NOMO-1 treated with dmso at 0.1 percent for 144 hours (cell line): Measurements from ENCODE around the gene LSM14A.
"Not testable (repeated sequence)": the region's sequence is repeated elsewhere in the genome, so short reads cannot be mapped to it uniquely, and the experiment has no call there.

Experiments
- DNase-seq: peaks from one replicate; lab custom pipeline; 2025; ENCODE audit not compliant: unreplicated experiment; lab: John Stamatoyannopoulos, UW

LSM14A gene

DNA sequence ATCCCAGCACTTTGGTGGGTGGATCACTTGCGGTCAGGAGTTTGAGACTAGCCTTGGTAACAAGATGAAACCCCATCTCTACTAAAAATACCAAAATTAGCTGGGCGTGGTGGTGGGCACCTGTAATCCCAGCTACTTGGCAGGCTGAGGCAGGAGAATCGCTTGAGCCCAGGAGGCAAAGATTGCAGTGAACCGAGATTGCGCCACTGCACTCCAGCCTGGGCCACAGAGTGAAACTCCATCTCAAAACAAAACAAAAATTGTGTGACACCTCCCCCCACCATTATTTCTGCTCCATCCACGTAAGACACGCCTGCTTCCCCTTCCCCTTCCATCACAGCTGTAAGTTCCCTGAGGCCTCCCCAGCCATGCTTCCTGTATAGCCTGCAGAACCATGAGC, 13.3 kb upstream of the LSM14A start:
- DNase-seq: not testable (repeated sequence)

DNA sequence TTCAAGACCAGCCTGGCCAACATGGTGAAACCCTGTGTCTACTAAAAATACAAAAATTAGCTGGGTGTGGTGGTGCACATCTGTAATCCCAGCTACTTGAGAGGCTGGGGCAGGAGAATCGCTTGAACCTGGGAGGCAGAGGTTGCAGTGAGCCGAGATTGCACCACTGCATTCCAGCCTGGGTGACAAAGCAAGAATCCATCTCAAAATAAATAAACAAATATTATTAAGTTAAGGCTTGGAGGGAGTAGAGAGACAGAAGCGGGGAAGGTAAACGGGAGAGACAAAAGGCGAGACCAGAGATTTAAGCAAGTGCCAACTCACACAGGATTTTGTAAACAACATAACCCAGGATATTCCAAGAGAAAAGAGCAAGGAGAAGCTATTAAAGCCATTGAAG, 12.8 kb upstream of the LSM14A start:
- not testable (repeated sequence) for DNase-seq

DNA sequence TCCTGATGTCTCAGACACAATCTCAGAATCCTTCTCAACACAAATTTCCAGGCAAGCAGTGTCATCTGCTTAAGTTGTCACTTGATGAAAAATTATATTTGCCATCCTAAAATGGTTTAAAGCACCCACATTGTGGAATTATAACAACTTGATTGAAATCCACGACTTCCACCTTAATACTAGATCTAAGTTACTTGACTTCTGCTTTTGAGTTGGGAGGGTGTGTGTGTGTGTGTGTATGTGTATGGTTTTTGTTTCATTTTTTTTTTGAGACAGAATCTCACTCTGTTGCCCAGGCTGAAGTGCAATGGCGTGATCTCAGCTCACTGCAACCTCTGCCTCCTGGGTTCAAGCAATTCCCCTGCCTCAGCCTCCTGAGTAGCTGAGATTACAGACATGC, 10.4 kb upstream of the LSM14A start:
- not testable (repeated sequence) for DNase-seq

DNA sequence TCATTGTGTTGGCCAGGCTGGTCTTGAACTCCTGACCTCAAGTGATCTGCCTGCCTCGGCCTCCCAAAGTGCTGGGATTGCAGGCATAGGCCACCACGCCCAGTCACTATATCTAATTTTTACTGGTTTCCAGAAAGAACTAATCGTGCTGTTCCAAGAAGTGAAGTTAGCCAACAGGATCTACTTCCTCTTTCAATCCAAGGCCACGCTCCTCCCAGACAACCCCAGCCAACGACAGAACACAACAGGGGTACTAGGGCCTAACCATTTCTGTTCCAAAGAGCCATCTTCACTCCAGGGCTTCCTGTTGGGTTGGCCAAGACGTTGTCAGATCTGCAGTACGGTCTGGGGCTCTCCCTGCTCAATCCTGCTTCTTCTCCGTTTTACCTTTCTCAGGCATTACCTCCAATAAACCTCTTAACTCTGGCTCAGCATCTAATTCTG, 7.0 kb upstream of the LSM14A start:
- peak; percentile 18 for DNase-seq

DNA sequence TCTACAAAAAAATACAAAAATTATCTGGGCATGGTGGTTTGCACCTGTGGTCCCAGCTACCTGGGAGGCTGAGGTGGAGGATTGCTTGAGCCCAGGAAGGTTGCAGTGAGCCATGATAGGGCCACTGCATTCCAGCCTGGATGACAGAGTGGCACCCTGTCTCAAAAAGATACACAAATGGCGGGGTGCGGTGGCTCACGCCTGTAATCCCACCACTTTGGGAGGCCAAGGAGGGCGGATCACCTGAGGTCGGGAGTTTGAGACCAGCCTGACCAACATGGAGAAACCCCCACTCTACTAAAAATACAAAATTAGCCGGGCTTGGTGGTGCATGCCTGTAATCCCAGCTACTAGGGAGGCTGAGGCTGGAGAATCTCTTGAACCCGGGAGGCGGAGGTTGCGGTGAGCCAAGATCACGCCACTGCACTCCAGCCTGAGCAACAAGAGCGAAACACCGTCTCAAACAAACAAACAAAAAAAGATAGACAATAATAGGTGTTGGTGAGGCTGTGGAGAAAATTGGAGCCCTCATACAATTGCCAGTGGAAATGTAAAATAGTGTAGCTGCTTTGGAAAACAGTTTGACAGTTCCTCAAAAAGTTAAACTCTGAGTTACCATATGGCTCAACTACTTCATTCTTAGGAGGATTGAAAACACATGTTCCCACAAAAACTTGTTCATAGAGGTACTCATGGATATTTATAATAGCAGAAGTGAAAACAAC, 2.7 kb upstream of the LSM14A start:
- not testable (repeated sequence) for DNase-seq

DNA sequence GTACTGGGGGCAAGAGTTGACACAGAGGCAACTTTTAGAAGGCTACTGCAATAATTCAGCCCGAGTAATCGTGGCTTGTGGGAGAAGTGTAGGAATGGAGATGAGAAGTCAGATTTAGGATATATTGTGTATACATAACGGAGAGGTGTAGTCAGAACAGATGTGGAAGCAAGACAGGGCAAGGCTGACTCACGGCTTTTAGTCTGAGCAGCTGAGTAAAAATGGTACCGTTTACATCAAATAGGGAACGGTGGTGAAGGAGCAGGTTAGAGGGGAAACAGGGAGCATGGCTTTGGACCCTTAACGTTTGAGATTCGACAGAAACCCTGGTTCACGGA, 796 bp upstream of the LSM14A start:
- DNase-seq: no peak

DNA sequence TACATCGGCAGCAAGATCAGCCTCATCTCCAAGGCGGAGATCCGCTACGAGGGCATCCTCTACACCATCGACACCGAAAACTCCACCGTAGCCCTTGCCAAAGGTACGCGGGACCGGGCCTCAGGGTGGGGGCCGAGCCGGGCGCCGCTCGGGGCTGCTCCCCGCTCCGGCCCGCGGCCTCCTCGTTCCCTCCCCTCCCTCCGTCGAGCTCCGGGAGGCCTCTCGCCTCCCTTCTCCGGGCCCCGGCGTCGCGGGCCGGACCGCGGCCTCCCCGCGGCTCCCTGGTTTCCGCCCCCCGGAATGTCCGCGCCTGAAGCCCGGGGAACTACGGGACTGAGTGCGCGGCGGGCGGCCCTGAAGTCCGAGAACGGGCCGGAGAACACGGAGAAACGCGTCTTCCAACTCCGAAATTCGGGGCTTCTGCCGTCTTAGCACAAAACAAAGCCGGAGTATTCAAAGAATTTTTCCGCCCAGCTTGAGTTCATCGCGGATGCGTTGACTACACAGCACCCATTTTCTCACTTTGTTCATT, 423 bp downstream of the LSM14A start:
- no peak for DNase-seq

DNA sequence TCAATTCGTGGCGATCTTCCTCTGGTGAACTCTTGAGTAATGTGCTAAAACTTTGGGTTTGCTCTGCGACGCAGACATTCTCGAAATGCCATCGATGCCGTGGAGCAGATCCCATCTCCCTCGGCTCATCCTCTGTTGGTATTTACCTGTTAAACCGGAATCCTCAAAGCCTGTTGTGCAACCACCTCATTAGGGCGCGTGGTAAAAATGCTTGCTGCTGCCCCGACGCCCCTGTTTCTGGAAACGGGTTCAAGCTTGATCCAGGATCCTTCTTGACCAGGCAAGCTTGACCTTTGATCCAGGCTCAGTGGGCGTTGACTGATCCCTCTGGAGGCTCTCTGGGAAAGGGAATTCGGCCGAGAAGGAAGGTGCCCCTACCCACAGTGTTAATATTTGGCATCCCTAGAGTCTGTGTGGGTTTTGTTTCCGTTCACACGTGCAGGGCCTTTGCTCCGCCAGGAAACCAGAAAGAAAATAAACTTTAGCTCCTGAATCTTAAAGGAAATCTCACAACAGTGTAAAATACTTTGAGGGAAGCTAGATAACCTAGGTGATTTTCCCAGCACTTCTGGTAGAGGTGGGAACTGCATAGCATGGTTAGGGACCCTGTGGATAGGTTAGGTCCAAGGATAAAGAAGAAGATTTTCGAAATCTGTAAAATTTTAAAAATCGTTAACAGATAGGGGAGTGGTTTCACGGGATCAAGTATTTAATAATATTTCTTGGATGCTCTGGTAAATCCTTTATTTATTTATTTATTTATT, 1.1 kb downstream of the LSM14A start:
- DNase-seq: no peak

DNA sequence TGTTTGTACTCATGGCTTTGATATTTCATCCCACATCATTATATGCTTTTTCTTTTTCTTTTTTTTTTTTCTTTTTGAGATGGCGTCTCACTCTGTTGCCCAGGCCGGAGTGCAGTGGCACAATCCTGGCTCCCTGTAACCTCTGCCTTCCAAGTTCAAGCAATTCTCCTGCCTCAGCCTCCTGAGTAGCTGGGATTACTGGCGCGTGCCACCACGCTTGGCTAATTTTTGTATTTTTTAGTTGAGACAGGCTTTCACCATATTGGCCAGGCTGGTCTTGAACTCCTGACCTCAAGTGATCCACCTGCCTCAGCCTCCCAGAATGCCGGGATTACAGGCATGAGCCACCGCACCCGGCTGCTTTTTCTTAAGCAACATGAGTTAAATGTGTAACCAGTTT, 2.9 kb downstream of the LSM14A start:
- DNase-seq: not testable (repeated sequence)

DNA sequence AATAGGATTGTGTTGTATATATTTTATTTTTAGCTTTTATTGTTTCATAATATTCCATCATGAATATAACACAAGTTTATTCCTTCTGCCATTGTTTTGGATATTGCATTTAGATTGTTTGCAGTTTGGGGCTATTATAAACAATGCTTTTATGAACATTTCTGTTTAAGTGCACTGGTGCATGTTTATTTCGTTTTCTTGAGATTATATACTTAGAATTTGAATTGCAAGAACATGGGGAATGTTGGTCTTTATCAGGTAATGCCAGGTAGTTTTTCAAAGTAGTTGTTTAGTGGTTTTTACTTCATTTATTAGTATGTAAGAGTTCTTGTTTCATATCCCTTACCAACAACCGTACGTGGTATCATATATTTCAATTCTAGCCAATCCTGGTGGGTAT, 4.3 kb downstream of the LSM14A start:
- no peak for DNase-seq

DNA sequence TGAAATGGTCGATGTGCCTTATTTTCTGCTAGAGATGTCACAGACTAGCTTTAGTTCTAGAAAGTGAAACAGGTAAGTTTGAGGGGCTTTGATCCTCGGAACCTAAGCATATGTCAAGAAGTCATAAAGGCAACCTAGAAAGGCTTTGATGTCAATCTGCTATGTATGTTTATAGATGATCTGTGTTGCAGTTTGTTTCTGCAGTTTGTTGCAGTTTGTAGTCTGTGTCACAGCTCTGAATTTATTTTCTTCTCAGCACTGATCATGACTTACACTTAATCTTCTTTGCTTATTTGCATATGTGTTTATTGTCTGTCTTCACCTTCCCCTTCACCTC, 5.9 kb downstream of the LSM14A start:
- DNase-seq: no peak

DNA sequence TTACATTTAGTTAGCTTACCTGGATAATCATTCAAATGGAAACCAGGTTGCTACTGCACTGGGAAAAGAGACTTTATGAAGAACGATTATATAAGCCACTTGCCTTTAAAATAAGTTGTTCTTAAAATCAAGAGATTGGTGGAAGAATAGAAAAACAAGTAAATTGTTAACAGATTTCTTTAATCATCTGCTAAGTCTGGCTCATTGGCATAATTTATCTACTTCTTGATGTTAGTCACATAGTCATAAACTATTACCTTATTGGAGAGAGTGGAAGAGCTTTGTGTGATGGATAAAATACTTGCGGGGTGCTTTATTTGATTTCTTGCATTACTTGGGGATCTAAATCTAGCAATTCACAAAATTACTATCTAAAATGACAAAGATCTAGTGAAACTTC, 6.8 kb downstream of the LSM14A start:
- no peak for DNase-seq

DNA sequence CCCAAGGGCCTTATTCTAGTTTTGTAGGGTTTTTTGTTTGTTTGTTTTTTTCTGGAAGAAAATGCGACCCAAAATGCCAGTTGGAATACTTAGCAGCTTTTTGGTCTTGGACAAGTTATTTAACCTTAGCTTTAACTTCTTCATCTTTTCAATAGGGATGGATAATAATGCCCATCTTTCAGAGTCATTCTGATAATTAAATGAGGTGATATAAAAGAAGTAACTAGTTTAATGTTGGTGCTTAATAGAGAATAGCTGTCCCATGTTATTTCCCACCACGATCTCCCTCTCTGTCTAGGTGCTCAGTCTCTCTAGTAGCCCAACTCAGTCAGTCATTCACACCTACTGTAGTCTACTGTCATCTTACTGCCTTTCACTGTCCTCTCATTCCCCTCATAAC, 8.0 kb downstream of the LSM14A start:
- no peak for DNase-seq

DNA sequence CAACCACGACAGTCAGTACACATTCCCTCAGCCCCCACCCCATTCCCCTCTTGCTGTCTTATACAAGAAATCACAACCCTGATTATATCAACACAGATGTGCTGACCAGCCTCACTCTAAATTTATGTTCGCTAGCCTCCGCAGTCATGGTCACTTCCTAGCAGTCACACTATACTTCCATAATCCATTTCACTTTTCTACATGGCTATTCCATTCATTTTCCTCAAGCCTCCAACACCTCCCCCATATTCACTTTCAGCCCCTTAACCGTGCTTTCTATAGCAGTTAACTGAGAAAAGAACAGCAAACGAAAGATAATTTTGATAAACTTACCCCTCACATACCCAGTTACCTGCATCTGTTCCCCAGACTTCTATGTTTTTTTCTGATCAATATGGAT, 8.4 kb downstream of the LSM14A start:
- no peak for DNase-seq

DNA sequence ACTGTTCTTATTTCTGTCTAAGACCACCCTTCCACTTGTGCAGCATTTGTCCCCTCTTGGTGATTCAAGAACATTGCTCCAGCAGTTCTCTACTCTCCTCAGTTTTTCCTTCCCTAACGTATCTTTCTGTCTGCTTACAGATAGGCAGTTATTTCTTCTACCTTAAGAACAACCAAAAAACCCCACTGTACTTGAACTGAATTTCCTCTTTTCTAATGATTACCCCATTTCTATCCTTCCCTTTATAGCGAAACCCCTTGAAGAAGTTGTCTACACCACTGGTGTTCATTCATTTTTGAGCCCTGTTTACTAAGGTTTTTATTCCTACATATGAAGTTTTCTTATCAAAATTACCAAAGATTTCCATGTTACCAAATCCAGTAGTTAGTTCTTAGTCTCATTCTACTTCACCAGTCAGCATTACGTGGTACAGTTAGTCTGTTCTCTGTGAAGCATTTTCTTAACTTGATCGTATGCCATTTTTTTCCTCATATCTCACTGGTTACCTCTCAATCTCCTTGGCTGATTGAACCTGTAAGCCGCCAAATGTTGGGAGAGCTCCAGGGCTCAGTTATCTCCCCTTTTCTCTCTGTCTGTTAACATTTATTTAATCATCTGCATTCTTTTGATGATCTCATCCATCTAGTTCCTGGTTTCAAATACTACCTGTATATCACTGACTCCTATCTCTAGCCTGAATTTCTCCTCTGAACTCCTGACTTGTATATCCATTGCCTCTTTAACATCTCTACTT, 9.0 kb downstream of the LSM14A start:
- DNase-seq: peak; percentile 5

DNA sequence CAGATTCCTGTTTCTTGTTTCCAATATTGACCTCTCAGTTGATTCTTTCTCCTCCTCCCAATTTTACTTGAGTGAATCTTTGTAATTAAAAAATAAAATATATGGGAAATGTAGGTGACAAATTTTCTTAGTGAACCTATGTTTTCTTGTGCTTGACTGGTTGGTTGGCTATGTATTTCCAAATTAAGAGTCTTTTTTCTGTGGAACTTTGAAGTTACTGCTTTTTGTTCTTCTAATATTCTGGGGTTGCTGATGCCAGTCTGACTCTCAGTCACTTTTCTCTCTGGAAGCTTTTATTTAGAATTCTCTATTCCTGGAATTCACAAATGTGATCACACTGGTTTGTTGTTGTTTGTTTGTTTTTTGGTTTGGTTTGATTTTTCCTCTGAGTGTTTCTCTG, 9.8 kb downstream of the LSM14A start:
- no peak for DNase-seq

DNA sequence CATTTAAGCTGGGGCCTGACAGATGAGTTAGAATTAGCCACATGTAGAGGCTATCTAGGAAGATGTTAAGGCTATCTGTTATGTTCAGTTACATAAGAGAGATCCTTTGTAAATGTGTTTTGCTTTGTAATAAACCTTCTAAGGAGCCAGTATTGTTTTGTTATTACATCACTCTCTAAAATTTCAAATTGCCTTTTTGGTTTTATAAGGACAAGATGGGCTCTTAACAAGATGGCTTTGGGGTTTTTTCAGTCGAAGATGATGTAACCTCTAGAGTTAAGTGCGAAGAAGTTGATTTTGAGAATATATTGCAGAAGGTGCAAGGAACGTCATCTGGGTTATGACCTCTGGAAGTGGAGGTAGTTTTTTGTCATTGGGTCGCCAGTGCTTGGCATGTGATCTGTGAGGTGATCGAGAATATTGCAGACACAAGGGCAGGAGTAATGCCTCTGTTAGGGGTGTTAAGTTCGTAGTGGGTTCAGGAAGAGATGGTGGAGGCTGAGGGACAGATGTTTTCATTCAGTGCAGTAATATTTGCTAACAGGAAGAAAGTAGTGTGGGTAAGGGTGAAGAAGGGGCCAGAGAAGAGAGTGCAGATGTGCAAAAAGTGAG, 12.7 kb downstream of the LSM14A start:
- DNase-seq: no peak

DNA sequence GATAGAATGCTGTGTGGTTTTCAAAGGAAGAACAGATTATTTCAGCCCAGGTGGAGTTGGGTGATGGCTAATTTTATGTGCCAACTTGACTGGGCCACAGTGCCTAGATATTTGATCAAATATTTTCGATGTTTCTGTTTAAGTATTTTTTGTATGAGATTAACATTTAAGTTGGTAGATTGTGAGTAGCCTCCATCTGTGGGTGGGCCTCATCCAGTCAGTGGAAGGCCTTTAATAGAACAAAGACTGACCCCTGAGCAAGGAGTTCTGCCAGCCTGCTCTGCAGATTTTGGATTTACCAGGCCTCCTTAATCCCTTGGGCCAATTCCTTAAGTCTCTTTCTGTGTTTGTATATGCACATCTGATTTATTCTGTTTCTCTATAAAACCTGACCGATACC, 13.9 kb downstream of the LSM14A start:
- DNase-seq: no peak

DNA sequence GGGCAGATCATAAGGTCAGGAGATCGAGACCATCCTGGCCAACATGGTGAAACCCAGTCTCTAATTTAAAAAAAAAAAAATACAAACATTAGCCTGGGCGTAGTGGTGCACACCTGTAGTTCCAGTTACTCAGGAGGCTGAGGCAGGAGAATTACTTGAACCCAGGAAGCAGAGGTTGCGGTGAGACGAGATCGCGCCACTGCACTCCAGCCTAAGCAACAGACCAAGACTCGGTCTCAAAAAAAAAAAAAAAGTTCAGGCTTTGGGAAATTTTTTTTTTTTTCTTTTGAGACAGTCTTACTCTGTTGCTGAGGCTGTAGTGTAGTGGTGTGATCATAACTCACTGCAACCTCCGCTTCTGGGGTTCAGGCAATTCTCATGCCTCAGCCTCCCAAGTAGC, 14.7 kb downstream of the LSM14A start:
- DNase-seq: no peak

DNA sequence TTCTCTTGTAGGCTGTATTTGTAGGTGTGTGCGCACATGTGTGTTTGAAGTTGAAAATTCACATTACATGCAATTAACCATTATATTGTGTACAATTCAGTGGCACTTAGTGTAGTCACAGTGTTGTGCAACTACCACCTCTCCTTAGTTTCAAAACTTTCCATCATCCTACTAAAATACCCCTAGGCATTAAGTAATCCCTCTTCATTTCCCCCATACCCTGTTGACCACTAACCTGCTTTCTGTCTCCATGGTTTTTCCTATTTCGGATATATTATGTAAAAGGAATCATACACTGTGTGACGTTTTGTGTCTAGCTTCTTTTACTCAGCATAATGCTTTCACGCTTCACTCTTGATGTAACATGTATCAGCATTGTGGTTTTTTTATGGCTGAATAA, 16.1 kb downstream of the LSM14A start:
- no peak for DNase-seq

DNA sequence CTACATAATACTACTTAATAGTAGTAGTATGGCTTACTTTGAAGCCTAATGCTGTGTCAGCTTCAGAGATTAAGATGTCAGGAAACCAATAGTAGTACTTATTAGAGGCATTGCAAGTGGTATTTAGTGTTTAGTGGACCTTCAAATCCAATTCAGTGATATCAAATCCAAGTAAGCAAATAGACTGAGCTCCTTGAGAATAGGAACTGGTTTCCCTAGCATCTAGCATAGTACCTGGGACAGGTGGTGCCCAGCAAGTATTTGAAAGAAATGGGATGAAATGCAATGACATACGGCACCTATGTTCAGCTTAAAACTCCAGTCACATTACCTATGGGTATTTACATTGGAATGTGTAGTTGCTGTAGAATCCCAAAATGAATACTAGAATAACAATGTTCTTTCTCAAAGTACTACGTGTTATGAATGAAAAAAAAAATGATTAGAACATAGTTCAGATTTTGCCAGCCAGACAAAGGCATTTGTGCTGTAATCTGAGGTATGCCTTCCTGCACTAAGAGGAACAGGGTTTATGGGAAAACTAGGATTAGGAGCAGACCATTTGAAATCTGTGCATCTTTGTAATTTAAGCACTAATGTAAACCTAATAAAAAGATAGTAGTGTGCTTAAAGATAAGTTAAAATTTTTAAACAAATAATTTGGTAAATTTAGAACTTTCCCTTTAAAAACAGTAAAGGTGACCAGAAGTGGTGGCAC, 17.1 kb downstream of the LSM14A start:
- DNase-seq: no peak
